H9 (cell line): ENCODE measurements around the gene GSAP. TPM values are rescaled to one million over a fixed set of nuclear protein-coding genes. Genes with fewer than 3 reads are reported as not detected.

ENCODE experiments used
- DNase-seq: peaks from one replicate; pipeline ENCODE4 v3.0.0-alpha.2; 2017
- H2AFZ ChIP-seq: one replicate; pipeline ENCODE4 v1.6.1; 2013; ENCODE audit warnings: mild to moderate bottlenecking, low read length, control low read depth, moderate library complexity
- H2AK5ac ChIP-seq: 2 replicates; pipeline ENCODE4 v1.6.1; 2013; ENCODE audit warnings: low read length, control low read depth, mixed read lengths; ENCODE audit not compliant: insufficient read length
- H2BK120ac ChIP-seq: one replicate; pipeline ENCODE4 v1.6.1; 2013; ENCODE audit warnings: low read depth, mild to moderate bottlenecking, low read length, control low read depth, inconsistent platforms; ENCODE audit not compliant: poor library complexity, severe bottlenecking
- H2BK12ac ChIP-seq: 2 replicates; pipeline ENCODE4 v1.6.1; 2013; ENCODE audit warnings: low read length, control low read depth, mixed read lengths, low read depth; ENCODE audit not compliant: insufficient read length
- H2BK15ac ChIP-seq: 2 replicates; pipeline ENCODE4 v1.6.1; 2013; ENCODE audit warnings: low read depth, low read length, control low read depth
- H2BK20ac ChIP-seq: one replicate; pipeline ENCODE4 v1.6.1; 2013; ENCODE audit warnings: low read depth, mild to moderate bottlenecking, low read length, control low read depth, inconsistent platforms; ENCODE audit not compliant: poor library complexity, severe bottlenecking
- H2BK5ac ChIP-seq: 2 replicates; pipeline ENCODE4 v1.6.1; 2013; ENCODE audit warnings: low read length, control low read depth, mixed read lengths; ENCODE audit not compliant: insufficient read length
- H3K14ac ChIP-seq: 2 replicates; pipeline ENCODE4 v1.6.1; 2013; ENCODE audit warnings: low read length, control low read depth; ENCODE audit not compliant: insufficient read depth
- H3K18ac ChIP-seq: 2 replicates; pipeline ENCODE4 v1.6.1; 2013; ENCODE audit warnings: low read depth, mild to moderate bottlenecking, mixed read lengths, low read length, control low read depth; ENCODE audit not compliant: insufficient read length
- H3K23ac ChIP-seq: 2 replicates; pipeline ENCODE4 v1.6.1; 2013; ENCODE audit warnings: low read length, control low read depth, mixed read lengths, low read depth; ENCODE audit not compliant: insufficient read length
- H3K23me2 ChIP-seq: 2 replicates; pipeline ENCODE4 v1.6.1; 2013; ENCODE audit warnings: low read depth, mild to moderate bottlenecking, mixed read lengths, low read length, control low read depth; ENCODE audit not compliant: insufficient read length, poor library complexity, severe bottlenecking
- H3K27ac ChIP-seq: 2 replicates; pipeline ENCODE4 v1.5.1; 2013; ENCODE audit warnings: low read length, control low read depth, mixed read lengths, low read depth; ENCODE audit not compliant: insufficient read length
- H3K27me3 ChIP-seq: 2 replicates; pipeline ENCODE4 v1.6.1; 2013; ENCODE audit warnings: low read length, control low read depth, inconsistent platforms; ENCODE audit not compliant: insufficient read depth
- H3K4ac ChIP-seq: 2 replicates; pipeline ENCODE4 v1.6.1; 2013; ENCODE audit warnings: low read depth, mild to moderate bottlenecking, control low read depth, inconsistent platforms, low read length, moderate library complexity
- H3K4me1 ChIP-seq: 2 replicates; pipeline ENCODE4 v1.6.1; 2013; ENCODE audit warnings: low read length, control low read depth, inconsistent platforms; ENCODE audit not compliant: insufficient read depth
- H3K4me2 ChIP-seq: 2 replicates; pipeline ENCODE4 v1.6.1; 2013; ENCODE audit warnings: low read length, control low read depth, mixed read lengths; ENCODE audit not compliant: insufficient read length, insufficient read depth
- H3K56ac ChIP-seq: 2 replicates; pipeline ENCODE4 v1.6.1; 2013; ENCODE audit warnings: low read depth, mild to moderate bottlenecking, mixed read lengths, low read length, control low read depth; ENCODE audit not compliant: insufficient read length
- H3K79me1 ChIP-seq: 2 replicates; pipeline ENCODE4 v1.6.1; 2013; ENCODE audit warnings: low read depth, mild to moderate bottlenecking, moderate library complexity, low read length, control low read depth, inconsistent platforms; ENCODE audit not compliant: insufficient read depth, poor library complexity, severe bottlenecking
- H3K79me2 ChIP-seq: 2 replicates; pipeline ENCODE4 v1.6.1; 2013; ENCODE audit warnings: low read length, control low read depth, inconsistent platforms; ENCODE audit not compliant: insufficient read depth
- H3K9ac ChIP-seq: 2 replicates; pipeline ENCODE4 v1.6.1; 2013; ENCODE audit warnings: low read length, control low read depth, mixed read lengths; ENCODE audit not compliant: insufficient read length; ENCODE audit errors: extremely low read depth
- H3K9me3 ChIP-seq: one replicate; pipeline ENCODE4 v1.6.1; 2013; ENCODE audit warnings: low read depth, low read length, inconsistent platforms; ENCODE audit not compliant: control insufficient read depth
- H3T11ph ChIP-seq: one replicate; pipeline ENCODE4 v1.6.1; 2013; ENCODE audit warnings: mild to moderate bottlenecking, low read length, control low read depth, inconsistent platforms
- H4K20me1 ChIP-seq: one replicate; pipeline ENCODE4 v1.6.1; 2013; ENCODE audit not compliant: control insufficient read depth, insufficient read length, insufficient read depth
- H4K5ac ChIP-seq: 2 replicates; pipeline ENCODE4 v1.6.1; 2013; ENCODE audit warnings: low read depth, mild to moderate bottlenecking, mixed read lengths, low read length, control low read depth; ENCODE audit not compliant: insufficient read length
- H4K8ac ChIP-seq: replicated peaks from 2 replicates; pipeline ENCODE4 v1.6.1; 2013; ENCODE audit warnings: low read length, control low read depth, mixed read lengths, low read depth; ENCODE audit not compliant: insufficient read length
- H4K91ac ChIP-seq: 2 replicates; pipeline ENCODE4 v1.6.1; 2013; ENCODE audit warnings: low read depth, mild to moderate bottlenecking, moderate library complexity, mixed read lengths, low read length, control low read depth; ENCODE audit not compliant: insufficient read length
- H3K27ac Mint-ChIP-seq, 3 experiments: 2 replicates in 2 of 3; 3 replicates in 1 of 3; pipeline ENCODE4 v1.8.0; 2020 to 2021; ENCODE audit warnings: mixed read lengths in 3 of 3, mild to moderate bottlenecking in 1 of 3, moderate library complexity in 1 of 3
- H3K27me3 Mint-ChIP-seq: 2 replicates; pipeline ENCODE4 v1.8.0; 2021; ENCODE audit warnings: low read depth, mild to moderate bottlenecking, moderate library complexity, mixed read lengths
- H3K36me3 Mint-ChIP-seq, 3 experiments: 2 replicates in 2 of 3; 3 replicates in 1 of 3; pipeline ENCODE4 v1.8.0; 2020 to 2021; ENCODE audit warnings: low read depth in 3 of 3, mixed read lengths in 3 of 3; ENCODE audit not compliant: insufficient read depth in 1 of 3
- H3K4me1 Mint-ChIP-seq, 2 experiments: 2 replicates each; pipeline ENCODE4 v1.8.0; 2020; ENCODE audit warnings: mixed read lengths in 2 of 2
- H3K4me3 Mint-ChIP-seq, 2 experiments: 2 replicates in 1 of 2; 3 replicates in 1 of 2; pipeline ENCODE4 v1.8.0; 2020 to 2021; ENCODE audit warnings: mild to moderate bottlenecking in 2 of 2, mixed read lengths in 2 of 2, moderate library complexity in 1 of 2
- H3K9me3 Mint-ChIP-seq, 2 experiments: 2 replicates in 1 of 2; 3 replicates in 1 of 2; pipeline ENCODE4 v1.8.0; 2020; ENCODE audit warnings: mild to moderate bottlenecking in 2 of 2, mixed read lengths in 2 of 2, moderate library complexity in 1 of 2
- WGBS: extraction: QIAGEN DNeasy Blood & Tissue Kit; methylation state at CpG from one replicate; pipeline ENCODE4 v1.1.7; 2013; ENCODE audit warnings: missing lambda C conversion rate, low lambda C conversion rate, mixed read lengths; ENCODE audit not compliant: insufficient read length; ENCODE audit errors: extremely low coverage; 5-methylcytosine and 5-hydroxymethylcytosine counted together
- long read RNA-seq: library from polyadenylated mRNA; unstranded; transcript quantifications from one replicate; pipeline ENCODE4 v2.0.0, GENCODE V29; 2020
- total RNA-seq: library from RNA; stranded (reverse); gene quantifications from 2 replicates; pipeline ENCODE4 v1.2.1, GENCODE V29; 2021
- TF ChIP-seq, protein P1 (sequence below): fragments of 200-600 bp; sonication (generic); conservative IDR thresholded peaks from 3 replicates; pipeline ENCODE4 v1.8.0; 2021; ENCODE audit warnings: antibody characterized with exemption, mild to moderate bottlenecking

GSAP gene, protein sequence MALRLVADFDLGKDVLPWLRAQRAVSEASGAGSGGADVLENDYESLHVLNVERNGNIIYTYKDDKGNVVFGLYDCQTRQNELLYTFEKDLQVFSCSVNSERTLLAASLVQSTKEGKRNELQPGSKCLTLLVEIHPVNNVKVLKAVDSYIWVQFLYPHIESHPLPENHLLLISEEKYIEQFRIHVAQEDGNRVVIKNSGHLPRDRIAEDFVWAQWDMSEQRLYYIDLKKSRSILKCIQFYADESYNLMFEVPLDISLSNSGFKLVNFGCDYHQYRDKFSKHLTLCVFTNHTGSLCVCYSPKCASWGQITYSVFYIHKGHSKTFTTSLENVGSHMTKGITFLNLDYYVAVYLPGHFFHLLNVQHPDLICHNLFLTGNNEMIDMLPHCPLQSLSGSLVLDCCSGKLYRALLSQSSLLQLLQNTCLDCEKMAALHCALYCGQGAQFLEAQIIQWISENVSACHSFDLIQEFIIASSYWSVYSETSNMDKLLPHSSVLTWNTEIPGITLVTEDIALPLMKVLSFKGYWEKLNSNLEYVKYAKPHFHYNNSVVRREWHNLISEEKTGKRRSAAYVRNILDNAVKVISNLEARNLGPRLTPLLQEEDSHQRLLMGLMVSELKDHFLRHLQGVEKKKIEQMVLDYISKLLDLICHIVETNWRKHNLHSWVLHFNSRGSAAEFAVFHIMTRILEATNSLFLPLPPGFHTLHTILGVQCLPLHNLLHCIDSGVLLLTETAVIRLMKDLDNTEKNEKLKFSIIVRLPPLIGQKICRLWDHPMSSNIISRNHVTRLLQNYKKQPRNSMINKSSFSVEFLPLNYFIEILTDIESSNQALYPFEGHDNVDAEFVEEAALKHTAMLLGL
- 1.6 and 1.9 TPM in 2 replicates for total RNA-seq
- long read RNA-seq, partial matches to known transcripts: 0 of 2 reads
- long read RNA-seq, other reads (novel, unspliced or antisense): 1 of 2 reads

DNA sequence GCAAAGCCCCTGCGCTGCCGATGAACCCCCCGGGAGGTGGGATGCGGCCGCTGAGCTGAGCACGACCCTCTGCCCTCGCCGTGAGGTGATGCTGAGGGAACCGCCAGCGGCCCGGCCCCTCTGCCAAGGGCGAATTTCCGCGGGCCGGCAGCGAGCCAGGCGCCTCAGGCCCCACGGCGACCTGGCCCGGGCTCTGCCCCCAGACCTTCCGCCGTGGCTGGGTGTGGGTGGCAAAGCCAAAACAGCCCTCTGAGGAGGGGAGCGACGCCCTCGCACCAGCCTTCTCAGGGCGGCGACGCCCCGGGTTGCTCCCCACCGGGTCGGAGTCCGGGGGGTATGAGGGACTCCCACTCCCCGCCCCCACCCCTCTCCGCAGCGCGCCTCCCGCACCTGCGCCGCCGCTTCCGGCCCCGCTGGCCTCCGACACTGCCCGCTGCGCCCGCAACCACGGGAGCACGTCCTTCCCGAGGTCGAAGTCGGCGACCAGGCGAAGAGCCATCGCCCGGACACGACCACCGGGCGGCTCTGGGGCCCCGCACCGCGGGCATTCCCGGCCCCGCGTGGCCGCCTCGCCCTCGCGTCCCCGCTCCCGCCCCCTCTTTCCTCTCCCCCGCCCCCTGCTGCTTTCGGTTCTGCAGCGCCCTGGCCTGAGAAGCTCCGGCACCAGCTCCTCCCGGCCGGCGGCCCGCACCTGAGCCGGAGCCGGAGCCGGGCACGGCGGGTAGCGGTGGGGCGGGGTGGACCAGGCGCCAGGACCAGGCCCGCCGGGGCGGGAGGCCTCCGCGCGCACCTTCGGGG, at the start of gene GSAP:
Gene GSAP (minus strand): TSS at position 527 of the 798 bp plus-strand sequence. CDS start 28 bp downstream, at position 499.
- no peak within 1 kb of the TSS for H2BK12ac ChIP-seq
- H3K4ac ChIP-seq: no peak within 1 kb of the TSS
- TF ChIP-seq, protein P1, sequence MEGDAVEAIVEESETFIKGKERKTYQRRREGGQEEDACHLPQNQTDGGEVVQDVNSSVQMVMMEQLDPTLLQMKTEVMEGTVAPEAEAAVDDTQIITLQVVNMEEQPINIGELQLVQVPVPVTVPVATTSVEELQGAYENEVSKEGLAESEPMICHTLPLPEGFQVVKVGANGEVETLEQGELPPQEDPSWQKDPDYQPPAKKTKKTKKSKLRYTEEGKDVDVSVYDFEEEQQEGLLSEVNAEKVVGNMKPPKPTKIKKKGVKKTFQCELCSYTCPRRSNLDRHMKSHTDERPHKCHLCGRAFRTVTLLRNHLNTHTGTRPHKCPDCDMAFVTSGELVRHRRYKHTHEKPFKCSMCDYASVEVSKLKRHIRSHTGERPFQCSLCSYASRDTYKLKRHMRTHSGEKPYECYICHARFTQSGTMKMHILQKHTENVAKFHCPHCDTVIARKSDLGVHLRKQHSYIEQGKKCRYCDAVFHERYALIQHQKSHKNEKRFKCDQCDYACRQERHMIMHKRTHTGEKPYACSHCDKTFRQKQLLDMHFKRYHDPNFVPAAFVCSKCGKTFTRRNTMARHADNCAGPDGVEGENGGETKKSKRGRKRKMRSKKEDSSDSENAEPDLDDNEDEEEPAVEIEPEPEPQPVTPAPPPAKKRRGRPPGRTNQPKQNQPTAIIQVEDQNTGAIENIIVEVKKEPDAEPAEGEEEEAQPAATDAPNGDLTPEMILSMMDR: no peak
- no peak within 1 kb of the TSS for H4K91ac ChIP-seq
- Mint-ChIP-seq H3K27me3 (peaks cover 35% of the 10 kb centered on the region), H3K4me1 (peaks cover 39 to 44% of the 10 kb centered on the region in 2 experiments), H3K36me3 (no peaks in the 10 kb centered on the region), H3K27ac (no peak within 1 kb of the TSS), H3K4me3 (peak within 1 kb of the TSS; percentile 55 to 69), H3K9me3 (no peaks in the 10 kb centered on the region; a peak in 2 of 5 replicates)
- H2BK120ac ChIP-seq: no peak within 1 kb of the TSS
- no peak within 1 kb of the TSS for H3T11ph ChIP-seq
- peaks cover 11% of the 10 kb centered on the region for H3K23me2 ChIP-seq
- H2AK5ac ChIP-seq: no peak within 1 kb of the TSS
- no peaks in the 10 kb centered on the region for H3K9me3 ChIP-seq
- DNase-seq: peak; percentile 62
- no peaks in the 10 kb centered on the region for H3K79me1 ChIP-seq
- H3K23ac ChIP-seq: no peak within 1 kb of the TSS
- peak within 1 kb of the TSS; percentile 45; the same call in 1 of the 2 replicates for H3K14ac ChIP-seq
- H3K27me3 ChIP-seq: peaks cover 2% of the 10 kb centered on the region; the same call in 1 of the 2 replicates
- no peak within 1 kb of the TSS for H4K5ac ChIP-seq
- H3K56ac ChIP-seq: no peak within 1 kb of the TSS
- no peak within 1 kb of the TSS for H3K9ac ChIP-seq
- H3K27ac ChIP-seq: no peak within 1 kb of the TSS
- peaks cover 6% of the 10 kb centered on the region; the same call in 1 of the 2 replicates for H3K4me1 ChIP-seq
- no peak within 1 kb of the TSS for H2AFZ ChIP-seq
- no peak within 1 kb of the TSS for H4K8ac ChIP-seq
- no peaks in the 10 kb centered on the region for H4K20me1 ChIP-seq
- no peaks in the 10 kb centered on the region for H3K79me2 ChIP-seq
- peak within 1 kb of the TSS; percentile 63 for H3K18ac ChIP-seq
- no peak within 1 kb of the TSS for H2BK20ac ChIP-seq
- no CpG with 5 or more reads among the region's 93 CpGs for WGBS
- no peak within 1 kb of the TSS for H2BK15ac ChIP-seq
- peak within 1 kb of the TSS; percentile 79 for H3K4me2 ChIP-seq
- H2BK5ac ChIP-seq: no peak within 1 kb of the TSS
